ENCODE measurements around the gene RAPGEF1.

GRCh38 chr9:131707050-131707449 lies 32.8 kb downstream of the RAPGEF1 start:
- TF ChIP-seq CTCF (IDR thresholded peaks at IDR 0.05) (no peak), ESRRA (IDR thresholded peaks at IDR 0.05; ENCODE audit: borderline replicate concordance, low read length) (no peak), JUNB (IDR thresholded peaks at IDR 0.05) (no peak), MAX (IDR thresholded peaks at IDR 0.05) (no peak), USF2 (IDR thresholded peaks at IDR 0.05) (no peak), EP300 (IDR thresholded peaks at IDR 0.05) (no peak), FOXS1 (CRISPR knock-in tag; IDR thresholded peaks at IDR 0.05) (no peak), POLR2A (IDR thresholded peaks at IDR 0.05; ENCODE audit: low read length) (no peak), RAD21 (conservative IDR thresholded peaks at IDR 0.05 in 1 of 2, IDR thresholded peaks at IDR 0.05 in 1 of 2) (no peak), CHD4 (IDR thresholded peaks at IDR 0.05; ENCODE audit: borderline replicate concordance) (no peak), MYC (IDR thresholded peaks at IDR 0.05; ENCODE audit: borderline replicate concordance, low read length) (no peak), CEBPB (IDR thresholded peaks at IDR 0.05) (no peak)
